ENCODE results near the gene UHRF1.
"Not testable (repeated sequence)": the region's sequence is repeated elsewhere in the genome, so short reads cannot be mapped to it uniquely, and the experiment has no call there.

UHRF1 gene

DNA sequence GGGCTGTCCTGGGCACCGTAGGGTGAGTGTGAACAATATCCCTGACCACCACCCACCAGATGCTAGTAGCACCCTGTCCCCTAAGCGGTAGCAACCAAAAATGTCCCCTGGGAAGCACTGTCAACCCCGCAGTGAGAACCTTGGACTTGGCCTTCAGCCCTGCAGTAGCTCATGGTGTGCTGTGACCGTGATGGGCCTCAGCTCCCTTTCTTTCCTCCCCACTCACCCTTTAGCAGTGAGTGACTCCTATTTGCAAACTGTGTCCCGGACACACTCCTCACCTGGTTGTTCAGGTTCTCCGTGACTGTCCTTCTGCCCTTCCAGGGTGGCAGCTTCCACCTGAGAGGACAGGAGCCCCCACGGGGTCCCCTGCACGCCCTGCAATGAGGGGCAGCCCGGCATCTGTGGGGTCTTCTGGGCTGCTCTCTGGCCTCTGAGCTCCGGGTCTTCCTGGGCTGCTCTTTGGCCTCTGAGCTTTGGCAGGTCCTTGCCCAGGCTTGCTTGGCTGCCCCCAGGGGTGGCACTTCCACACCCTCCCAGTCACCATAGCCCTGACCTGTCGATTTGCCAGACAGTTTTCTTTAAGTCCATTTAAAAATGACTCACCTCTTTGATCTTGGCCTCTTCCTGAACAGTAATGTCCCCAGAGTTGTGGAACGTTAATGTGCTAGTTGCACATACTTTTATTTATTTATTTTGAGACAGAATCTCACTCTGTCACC is 63.4 kb downstream of the UHRF1 start:
- DNase-seq = no peak

DNA sequence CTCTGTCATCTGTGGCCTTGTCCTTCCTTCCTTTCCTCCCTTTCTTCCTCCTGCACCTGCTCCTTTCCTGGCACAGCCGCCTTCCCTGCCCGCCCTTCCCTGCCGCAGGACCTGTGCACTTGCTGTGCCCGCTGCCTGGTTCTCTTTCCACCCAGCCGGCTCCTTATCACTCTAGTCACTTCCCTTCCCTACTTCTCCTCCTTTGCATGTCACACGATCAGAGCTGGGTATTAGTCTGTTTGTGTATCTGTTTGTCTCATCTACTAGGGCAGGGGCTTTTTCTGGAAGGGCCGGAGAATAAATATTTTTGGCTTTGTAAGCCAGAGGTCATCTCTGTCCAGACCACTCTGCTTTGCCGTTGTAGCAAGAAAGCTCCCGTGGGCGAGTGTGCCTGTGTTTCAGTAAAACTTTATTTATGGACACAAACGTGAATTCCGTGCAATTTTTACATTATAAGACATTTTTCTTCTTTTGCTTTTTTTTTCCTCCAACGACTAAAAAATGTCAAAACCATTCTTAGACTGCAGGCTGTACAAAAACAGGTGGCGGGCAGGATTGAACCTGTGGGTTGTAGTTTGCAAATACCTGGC is 65.7 kb downstream of the UHRF1 start:
- DNase-seq = no peak

DNA sequence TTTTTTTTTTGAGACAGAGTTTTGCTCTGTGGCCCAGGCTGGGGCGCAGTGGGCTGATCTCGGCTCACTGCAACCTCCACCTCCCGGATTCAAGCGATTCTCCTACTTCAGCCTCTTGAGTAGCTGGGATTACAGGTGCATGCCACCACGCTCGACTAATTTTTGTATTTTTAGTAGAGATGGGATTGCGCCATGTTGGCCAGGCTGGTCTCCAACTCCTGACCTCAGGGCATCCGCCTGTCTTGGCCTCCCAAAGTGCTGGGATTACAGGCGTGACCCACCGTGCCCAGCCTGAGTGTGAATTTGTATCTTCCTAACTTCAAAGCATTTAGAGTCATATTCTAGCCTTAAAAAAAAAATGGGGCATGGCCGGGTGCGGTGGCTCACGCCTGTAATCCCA is 66.3 kb downstream of the UHRF1 start:
- not testable (repeated sequence) for DNase-seq

DNA sequence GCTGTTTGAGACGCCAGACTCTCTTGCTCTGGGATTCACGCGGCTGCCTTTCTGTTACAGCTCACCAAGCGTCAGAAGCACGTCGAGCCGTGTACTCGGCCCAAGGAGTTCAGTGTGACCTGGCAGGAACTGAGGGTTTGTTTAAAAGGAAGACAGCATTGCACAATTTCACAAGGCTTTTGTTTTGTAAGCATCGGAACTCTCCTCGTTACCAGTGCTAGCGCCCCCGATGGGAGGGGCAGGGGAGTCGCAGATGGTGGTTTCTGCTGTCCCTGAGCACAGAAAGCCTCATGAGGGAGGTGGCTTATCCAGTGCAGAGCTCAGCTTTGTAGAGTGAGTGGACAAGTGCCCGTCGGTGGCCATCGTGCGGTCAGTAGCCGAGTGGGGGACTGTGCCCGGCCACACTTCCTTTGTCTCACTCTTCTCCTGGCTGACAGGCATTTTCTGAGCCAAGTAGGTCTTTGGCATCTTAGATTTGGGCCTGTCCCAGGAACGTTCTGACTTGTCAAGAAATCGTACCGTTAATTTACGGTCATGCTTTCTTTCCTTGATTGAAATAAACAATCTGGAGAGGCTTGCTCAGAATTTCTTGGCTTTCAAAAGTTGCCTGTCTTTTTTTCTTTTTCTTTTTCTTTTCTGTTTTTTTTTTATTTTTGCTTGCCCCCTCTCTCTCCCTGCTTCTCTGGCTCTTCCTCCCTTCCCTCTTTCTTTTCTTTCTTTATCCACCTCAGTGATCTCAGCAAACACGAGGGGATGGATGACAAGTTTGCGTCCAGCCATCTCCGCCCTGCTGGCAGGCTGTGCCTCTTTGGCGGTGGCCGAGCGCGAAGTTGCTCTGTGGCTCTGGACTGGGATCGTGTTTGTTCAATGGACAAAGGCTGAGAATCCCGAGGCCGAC is 67.3 kb downstream of the UHRF1 start:
- DNase-seq = no peak

DNA sequence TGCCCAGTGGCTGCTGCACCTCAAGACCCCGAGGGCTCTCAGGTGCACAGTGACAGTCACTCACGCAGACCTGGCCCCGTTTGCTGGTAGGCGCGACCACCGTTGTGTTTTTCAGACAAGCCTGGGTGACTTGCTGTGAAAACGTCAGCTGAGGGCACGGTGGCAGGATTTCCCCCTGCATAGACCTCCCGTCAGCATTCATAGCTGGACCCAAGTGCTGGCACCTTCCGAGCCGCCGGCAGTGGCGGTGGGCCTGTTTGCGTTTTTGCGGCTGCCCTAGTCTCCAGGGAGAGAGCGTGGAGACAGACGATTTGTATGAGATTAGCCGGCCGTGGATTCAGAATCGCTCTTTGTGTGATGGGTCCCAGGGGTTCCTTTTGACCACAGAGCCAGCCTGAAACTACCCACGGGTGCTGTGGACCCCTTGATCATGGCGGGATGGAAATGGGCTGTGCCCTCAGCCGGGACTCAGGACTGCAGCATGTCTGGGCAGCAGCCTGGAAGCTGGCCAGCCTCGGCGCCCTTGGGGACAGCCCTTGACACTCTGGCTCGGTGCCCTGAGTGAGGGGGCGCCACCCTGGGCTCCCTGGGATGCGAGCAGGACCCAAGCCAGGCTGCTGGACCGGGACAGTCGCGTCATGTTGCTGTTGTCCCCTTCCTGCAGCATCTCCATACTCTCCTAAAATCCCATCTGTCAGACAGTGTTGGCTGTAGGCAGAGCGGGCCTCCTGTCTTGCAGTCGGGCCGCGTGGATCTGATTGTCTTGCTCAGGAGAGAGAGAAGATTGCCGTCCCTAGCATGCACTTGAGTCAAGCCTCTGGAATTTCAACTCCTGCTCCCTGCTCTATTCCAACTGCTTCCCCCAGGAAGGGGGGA is 68.2 kb downstream of the UHRF1 start:
- DNase-seq = no peak

DNA sequence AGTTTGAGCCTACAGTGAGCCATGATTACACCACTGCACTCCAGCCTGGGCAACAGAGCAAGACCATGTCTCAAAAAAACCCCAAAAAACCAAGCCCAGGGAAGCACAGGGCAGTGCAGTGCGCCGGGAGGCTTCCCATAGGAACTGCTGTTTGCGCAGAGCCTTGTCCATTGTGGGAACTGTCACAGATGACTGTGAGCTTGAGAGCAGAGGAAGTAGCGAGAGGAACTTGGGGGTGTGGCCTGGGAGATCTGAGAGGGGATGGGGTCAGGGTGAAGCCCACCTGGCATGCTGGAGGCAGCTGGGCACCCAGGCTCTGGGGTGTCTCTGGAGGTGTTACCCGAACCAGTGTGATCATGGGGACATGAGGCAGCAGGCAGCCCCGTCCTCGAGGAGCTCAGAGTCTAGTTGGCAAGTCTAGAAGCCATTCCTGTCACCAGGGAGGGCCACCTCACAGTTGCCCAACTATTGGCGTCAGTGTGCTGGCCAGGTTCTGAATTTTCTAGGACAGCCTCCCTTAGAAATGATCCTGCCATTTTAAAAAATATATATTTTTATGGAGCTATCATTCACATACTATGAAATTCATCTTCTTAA is 70.0 kb downstream of the UHRF1 start:
- no peak for DNase-seq

DNA sequence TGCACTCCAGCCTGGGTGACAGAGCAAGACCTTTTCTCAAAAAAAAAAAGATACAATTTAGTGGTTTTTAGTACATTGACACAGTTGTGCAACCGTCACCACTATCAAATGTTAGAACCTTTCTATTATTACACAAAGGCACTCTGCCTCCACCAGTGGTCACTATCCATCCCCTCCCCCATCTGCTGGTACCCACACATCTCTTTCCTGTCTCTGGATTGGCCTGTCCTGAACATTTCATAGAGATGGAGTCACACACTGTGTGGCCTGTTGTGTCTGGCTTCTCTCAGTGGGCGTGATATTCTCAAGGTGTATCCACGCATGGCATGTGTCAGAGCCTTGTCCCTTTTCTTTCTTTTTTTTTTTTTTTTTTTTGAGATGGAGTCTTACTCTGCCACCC is 70.8 kb downstream of the UHRF1 start:
- no peak for DNase-seq

DNA sequence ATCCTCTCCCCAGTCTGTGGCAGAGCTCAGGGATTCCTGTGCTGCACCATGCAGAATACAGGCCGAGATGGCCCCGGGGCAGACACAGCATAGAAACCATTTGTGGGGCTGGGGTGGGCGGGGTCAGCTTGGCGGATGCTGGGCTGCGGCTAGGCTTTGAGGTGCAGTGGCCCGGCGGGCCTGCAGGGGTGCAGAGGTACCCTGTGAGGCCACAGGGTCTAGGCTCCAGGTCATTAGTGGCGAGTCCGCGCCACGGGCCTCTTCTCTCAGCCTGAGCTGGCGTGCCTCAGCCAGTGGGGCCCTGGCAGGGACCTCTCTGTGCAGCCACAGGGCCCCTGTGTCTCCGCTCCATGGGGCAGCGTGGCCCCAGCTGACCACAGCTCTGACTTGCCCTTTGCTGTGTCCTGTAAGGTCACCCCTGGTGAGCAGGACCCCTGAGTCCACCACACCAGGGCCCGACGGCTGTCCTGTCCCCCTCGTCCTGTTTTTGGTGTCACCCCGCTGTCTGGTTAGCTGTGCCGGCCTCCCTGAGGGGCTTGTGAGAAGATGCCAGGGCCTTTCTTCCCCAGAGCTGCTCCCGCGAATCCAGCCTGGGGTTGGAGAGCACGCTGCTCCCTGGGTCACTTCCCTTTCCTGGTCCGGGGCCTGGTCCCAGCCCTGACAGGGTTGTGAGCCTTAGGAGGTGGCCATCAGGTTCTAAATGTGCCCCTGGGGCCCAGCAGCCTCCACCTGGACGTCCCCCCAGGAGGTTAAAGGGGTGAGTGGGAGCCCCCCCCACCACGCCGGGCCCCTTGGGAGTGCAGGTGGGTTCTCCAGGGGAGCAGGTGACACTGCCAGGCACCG is 71.8 kb downstream of the UHRF1 start:
- DNase-seq = no peak

DNA sequence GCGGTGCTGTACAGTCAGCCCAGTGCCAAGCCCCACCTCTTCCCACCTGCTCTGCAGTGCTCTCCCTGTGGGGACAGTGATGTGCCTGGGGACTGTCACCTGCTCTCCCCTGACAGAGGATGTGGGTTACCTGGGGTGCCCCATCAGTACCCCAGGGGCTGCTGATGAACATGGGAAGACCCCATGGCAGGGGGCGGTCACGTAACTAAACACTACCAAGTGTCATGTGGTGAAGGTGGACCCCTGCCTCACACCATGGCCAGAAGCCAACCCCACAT is 72.3 kb downstream of the UHRF1 start:
- DNase-seq = no peak

DNA sequence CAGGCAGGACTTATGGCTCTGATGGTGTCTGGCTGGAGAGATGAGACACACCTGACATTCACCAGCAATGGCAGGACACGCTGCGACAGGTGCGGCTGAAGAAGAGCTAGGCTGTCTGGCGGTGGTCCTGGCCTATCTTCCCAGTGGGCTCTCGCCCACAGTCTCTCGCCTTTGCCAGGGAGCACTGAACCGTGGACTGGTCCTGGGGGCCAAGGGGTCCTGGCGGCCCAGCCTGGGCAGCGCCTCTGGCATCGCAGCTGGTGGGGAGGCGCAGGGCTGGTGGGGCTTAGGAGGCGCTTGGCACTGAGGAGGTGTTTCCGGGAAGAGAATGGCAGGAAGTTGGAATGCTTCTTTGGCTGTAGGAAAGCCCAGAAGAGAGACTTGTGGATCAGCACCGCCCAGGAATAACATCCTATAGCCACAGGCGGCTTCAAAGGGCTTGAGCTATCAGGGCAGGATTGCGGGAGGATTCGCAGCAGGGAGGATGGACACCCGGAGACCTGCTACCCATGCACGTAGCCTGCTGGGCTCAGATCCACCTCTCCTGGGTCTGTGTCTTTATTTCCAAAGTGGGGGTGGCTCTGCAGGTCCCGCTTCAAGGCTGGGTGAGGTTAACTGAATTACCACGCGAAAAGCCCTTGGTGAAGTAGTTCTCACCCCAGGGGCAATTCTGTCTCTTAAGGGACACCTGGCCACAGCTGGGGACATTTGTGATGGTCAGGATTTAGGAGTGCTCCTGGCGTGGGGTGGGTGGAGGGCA is 74.2 kb downstream of the UHRF1 start:
- no peak for DNase-seq

DNA sequence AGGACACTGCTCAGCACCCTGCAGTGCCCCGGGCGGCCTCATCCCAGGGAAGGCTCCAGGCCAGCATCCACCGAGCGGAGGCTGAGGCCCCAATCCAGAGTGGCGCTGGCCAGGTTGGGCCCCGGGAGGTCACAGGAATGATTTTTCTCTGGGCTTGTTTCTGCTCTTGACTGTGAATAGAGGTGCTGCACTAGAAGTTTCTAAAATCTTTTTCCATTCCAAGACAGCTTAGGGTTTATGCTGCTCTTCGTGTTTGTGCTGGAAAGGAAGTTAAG is 74.7 kb downstream of the UHRF1 start:
- no peak for DNase-seq

DNA sequence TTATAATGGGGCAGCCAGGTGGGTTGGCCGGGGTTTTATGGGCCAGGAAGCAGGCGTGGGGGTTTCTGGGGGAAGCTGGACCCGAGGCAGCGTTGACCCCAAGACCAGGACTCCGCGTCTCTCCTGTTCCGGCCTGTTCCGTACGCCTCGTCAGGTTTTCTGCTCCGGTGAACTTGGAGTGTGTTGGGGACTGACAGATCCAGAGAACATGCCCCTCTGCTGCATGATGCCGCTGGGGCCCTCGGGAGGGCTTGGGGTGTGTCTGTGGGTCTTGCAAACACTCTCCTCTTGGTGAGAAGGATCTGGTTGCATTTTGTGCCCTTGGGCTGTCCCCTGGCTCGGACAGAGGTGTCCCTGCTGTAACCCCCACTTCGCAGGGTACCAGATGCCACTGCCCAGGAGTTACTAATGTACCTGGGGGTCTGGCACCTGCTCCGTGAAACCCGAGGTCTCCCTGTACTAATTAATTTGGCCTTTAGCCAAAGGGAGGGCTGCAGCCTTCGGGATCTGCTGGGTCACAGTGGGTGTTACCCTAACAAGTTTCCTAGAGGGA is 75.2 kb downstream of the UHRF1 start:
- no peak for DNase-seq

DNA sequence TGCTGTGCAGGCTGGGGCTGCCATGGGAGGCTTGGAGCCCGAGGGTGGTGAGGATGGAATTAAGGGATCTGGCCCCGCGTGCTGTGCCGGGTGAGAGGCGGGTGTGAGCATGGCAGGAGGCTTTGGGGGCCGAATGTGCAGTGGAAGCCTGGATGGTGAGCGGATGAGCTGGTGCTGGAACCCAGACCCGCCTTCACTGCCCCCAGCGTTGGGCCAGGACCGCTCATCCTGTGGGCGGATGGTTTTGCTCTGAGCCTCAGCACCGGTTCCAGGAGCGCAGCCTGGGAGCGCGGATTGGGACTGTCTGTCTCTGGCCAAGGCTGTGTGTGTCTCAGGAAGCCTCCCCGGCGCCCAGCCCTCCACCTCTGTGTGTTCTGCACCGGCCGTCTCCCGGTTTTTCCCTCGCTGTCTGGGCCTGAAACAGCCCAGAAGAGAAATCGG is 76.3 kb downstream of the UHRF1 start:
- DNase-seq = no peak

DNA sequence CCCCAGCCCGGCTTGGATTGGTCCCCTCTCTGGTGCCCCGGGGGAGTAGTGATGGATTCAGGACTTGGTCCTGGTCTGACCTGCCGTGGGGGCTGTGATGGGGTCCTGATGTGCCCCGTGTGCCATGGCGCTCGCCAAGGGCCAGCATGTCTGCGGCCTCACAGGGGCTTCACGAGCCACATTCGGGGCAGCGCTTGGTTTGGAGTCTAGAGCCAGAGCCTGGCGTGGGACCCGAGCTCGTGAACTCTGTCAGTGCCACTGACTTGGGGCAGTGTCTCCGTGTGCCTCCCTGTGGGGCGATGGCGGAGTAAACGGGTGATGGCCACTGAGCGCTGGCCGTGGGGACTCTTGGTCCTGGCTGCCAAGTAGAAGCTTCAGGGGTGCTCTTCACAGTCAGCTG is 76.8 kb downstream of the UHRF1 start:
- no peak for DNase-seq

DNA sequence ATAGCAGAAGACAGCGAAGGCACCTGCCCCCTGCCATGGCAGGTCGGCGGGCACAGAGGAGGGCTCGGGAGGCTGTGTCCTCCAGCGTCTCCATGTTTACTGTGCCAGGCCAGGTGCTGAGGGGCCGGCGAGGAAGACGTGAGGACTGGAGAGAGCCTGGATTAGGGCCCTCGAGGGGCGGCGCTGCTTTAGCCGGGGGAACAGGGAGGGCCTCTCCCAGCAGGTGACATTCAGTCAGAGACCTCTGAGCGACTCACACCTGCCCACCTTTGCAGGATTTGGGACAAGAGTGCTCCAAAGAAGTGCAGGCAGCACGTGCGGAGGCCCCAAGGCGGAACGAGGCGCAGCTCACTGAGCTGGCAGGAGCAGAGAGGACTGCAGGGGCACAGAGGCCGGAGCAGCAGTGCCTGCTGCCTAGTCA is 77.2 kb downstream of the UHRF1 start:
- no peak for DNase-seq

DNA sequence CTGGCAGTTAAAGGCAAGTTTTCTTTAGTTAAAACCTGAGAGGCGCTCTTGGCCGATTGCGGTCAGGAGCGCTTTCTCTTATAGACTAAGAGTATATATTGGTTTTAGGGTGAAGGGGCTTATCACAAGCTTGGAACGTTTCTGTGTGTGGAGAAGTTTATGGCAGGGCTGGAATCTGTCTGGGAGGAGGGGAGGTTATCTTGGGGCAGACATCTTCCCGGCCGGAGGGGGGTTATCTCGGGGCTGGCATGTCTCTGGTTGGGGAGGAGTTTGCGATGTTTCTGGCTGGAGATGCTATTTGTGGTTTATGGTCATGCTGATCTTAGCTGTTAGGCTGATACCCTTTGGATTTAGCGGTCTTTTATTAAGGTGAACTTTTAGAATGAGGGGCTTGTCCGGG is 78.0 kb downstream of the UHRF1 start:
- DNase-seq = no peak

DNA sequence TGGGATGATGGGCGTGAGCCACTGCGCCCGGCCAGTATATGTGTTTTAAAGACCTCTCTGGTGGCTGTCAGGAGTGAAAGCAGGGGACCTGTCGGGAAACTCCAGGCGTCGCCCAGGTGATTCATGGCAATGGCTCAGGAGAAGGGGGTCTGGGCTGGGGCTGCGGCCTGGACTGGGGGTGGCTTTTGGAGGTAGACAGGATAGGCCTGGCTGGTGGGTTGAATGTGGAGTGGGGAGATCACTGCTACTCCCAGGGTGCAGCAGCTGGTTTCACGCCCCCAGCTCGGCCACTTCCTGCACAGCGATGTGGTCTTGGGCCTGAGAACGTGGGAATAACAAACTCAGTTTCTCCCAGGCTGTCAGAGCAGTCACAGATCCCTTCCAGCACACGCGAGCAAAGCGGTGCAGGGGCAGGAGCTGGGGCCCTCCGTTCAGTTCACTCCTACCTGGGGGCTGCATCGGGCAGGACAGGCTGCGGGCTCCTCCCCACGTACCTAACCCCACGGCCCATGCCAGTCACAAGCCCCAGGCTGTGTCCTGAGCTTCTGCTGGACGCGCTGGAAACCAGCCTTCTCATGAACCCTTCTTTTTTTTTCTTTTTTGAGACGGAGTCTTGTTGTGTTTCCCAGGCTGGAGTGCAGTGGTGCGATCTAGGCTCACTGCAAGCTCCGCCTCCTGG is 78.5 kb downstream of the UHRF1 start:
- DNase-seq = no peak

DNA sequence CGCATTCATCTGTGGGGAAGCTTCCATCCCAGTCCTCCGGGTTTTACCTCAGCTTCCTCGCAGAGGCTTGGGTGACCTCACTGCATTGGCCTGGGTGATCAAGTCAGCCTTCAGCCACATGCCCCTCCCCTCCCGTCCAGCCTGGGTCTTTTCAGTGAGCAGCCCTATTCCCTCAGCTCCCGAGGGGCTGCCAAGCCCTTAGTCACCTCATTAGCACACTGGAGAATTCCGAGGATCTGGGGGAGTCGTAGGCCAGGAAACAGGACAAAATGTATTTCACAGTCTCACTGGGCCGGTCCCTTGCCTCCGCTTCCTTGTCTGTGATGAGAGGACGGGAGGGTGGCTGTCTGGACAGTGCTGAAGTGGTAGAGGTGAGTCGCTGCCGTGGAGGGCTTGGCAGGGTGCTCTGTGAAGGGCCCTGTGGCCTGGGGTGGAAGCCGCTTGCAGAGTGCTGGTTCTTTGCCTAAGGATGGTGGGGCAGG is 79.5 kb downstream of the UHRF1 start:
- DNase-seq = no peak

DNA sequence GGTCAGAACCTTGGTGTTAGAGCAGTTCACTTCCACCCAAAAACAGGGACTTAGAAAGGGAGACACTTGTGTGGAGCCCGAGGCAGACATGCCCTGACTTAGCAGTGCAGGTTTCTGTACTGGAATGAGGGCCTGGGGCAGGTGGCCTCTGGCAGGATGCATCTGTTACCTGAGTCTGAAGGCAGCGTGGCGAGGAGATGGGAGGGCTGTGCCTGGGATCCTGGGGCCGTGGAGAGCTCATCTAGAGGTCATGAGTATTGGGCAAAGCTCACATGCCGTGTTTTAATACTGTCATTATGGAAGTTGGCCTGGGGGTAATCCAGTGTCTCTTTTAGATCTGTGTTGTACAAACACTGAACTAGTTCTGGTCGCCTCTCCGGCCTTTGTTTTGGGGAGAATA is 81.0 kb downstream of the UHRF1 start:
- no peak for DNase-seq

DNA sequence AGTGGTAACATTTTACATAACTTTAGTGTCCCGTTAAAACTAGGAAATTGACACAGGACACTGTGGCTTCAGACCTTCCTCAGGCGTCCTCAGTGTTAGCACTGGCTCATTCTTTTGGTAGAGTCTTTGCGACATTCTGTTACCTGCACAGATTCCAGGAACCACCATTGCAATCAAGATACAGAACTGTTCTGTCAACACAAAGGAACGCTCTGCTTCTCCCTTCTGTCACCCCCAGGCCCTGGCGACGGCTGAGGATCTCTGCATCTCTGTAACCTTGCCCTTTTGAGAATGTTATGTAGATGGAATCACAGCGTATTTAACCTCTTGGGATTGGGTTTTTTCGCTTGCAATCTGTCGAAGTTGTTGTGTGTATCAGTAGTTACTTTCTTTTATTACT is 82.2 kb downstream of the UHRF1 start:
- DNase-seq = no peak

Measured in CD4-positive, alpha-beta T cell treated with Interleukin-17A for 4 hours (primary cell).